Liver (tissue), 3 donors: Measurements from ENCODE around the gene SKI.

Experiments used
- EGR1 ChIP-seq, 2 donors: IDR thresholded peaks; 2 replicates each; pipeline ENCODE4 v1.6.1; 2016 to 2018; ENCODE audit warnings: antibody characterized with exemption in 2 of 2, low read depth in 2 of 2
- HNF4A ChIP-seq, 2 donors: conservative IDR thresholded peaks; 2 replicates each; pipeline ENCODE4 v1.6.1; 2016; ENCODE audit warnings: antibody characterized with exemption in 2 of 2, mild to moderate bottlenecking in 2 of 2
- RAD21 ChIP-seq, 2 donors: IDR thresholded peaks; 2 replicates each; pipeline ENCODE4 v1.6.1; 2016; ENCODE audit warnings: antibody characterized with exemption in 2 of 2, mild to moderate bottlenecking in 2 of 2
- SP1 ChIP-seq: IDR thresholded peaks from 2 replicates; pipeline ENCODE4 v1.6.1; 2018; ENCODE audit warnings: antibody characterized with exemption, mild to moderate bottlenecking
- TAF1 ChIP-seq: conservative IDR thresholded peaks from 2 replicates; pipeline ENCODE4 v1.6.1; 2016; ENCODE audit warnings: antibody characterized with exemption, mild to moderate bottlenecking
- TF ChIP-seq, protein P1 (sequence below): fragments of 150-350 bp; IDR thresholded peaks from 2 replicates; pipeline ENCODE4 v1.5.1; 2017; ENCODE audit warnings: improper control_type of control experiment, low read depth, low read length; ENCODE audit not compliant: missing input control
- TF ChIP-seq, protein P2 (sequence below): IDR thresholded peaks from 2 replicates; pipeline ENCODE4 v1.6.1; 2016; ENCODE audit warnings: antibody characterized with exemption
- TF ChIP-seq, protein P3 (sequence below): IDR thresholded peaks from 2 replicates; pipeline ENCODE4 v1.6.1; 2016; ENCODE audit warnings: antibody characterized with exemption, mild to moderate bottlenecking
- donor health status: healthy.
- donor health status: healthy.

DNA sequence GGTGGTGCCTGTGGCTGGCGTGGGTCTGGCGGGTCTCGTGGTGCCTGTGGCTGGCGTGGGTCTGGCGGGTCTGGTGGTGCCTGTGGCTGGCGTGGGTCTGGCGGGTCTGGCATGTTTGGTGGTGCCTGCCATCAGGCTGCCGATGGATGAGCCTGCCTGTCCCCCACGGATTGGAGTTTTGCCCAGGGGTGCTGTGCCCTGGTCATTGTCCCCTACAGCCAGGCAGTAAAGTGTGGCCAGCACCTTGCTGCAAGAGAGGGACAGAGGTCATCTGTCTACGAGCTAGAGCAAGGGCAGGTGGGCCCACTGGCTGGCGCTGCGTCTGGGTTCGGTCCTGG, 41.8 kb downstream of the SKI start:
- TF ChIP-seq SP1 (peak; percentile 54), RAD21 (IDR thresholded peaks at IDR 0.05) (no peak), TAF1 (no peak), HNF4A (conservative IDR thresholded peaks at IDR 0.05) (peak; percentile 75 to 82), EGR1 (IDR thresholded peaks at IDR 0.05; ENCODE audit: low read depth in 2 of 2) (no peak)
- TF ChIP-seq, protein P1, sequence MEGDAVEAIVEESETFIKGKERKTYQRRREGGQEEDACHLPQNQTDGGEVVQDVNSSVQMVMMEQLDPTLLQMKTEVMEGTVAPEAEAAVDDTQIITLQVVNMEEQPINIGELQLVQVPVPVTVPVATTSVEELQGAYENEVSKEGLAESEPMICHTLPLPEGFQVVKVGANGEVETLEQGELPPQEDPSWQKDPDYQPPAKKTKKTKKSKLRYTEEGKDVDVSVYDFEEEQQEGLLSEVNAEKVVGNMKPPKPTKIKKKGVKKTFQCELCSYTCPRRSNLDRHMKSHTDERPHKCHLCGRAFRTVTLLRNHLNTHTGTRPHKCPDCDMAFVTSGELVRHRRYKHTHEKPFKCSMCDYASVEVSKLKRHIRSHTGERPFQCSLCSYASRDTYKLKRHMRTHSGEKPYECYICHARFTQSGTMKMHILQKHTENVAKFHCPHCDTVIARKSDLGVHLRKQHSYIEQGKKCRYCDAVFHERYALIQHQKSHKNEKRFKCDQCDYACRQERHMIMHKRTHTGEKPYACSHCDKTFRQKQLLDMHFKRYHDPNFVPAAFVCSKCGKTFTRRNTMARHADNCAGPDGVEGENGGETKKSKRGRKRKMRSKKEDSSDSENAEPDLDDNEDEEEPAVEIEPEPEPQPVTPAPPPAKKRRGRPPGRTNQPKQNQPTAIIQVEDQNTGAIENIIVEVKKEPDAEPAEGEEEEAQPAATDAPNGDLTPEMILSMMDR, result no peak
- TF ChIP-seq, protein P2, sequence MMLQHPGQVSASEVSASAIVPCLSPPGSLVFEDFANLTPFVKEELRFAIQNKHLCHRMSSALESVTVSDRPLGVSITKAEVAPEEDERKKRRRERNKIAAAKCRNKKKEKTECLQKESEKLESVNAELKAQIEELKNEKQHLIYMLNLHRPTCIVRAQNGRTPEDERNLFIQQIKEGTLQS, result no peak
- TF ChIP-seq, protein P3, sequence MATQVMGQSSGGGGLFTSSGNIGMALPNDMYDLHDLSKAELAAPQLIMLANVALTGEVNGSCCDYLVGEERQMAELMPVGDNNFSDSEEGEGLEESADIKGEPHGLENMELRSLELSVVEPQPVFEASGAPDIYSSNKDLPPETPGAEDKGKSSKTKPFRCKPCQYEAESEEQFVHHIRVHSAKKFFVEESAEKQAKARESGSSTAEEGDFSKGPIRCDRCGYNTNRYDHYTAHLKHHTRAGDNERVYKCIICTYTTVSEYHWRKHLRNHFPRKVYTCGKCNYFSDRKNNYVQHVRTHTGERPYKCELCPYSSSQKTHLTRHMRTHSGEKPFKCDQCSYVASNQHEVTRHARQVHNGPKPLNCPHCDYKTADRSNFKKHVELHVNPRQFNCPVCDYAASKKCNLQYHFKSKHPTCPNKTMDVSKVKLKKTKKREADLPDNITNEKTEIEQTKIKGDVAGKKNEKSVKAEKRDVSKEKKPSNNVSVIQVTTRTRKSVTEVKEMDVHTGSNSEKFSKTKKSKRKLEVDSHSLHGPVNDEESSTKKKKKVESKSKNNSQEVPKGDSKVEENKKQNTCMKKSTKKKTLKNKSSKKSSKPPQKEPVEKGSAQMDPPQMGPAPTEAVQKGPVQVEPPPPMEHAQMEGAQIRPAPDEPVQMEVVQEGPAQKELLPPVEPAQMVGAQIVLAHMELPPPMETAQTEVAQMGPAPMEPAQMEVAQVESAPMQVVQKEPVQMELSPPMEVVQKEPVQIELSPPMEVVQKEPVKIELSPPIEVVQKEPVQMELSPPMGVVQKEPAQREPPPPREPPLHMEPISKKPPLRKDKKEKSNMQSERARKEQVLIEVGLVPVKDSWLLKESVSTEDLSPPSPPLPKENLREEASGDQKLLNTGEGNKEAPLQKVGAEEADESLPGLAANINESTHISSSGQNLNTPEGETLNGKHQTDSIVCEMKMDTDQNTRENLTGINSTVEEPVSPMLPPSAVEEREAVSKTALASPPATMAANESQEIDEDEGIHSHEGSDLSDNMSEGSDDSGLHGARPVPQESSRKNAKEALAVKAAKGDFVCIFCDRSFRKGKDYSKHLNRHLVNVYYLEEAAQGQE, result no peak
